ENCODE results near the gene CAMK2G. TPM values are rescaled to one million over a fixed set of nuclear protein-coding genes. Genes with fewer than 3 reads are reported as not detected.

Gene CAMK2G
- total RNA-seq, 1 experiment from 2014 or later: 147 TPM

DNA sequence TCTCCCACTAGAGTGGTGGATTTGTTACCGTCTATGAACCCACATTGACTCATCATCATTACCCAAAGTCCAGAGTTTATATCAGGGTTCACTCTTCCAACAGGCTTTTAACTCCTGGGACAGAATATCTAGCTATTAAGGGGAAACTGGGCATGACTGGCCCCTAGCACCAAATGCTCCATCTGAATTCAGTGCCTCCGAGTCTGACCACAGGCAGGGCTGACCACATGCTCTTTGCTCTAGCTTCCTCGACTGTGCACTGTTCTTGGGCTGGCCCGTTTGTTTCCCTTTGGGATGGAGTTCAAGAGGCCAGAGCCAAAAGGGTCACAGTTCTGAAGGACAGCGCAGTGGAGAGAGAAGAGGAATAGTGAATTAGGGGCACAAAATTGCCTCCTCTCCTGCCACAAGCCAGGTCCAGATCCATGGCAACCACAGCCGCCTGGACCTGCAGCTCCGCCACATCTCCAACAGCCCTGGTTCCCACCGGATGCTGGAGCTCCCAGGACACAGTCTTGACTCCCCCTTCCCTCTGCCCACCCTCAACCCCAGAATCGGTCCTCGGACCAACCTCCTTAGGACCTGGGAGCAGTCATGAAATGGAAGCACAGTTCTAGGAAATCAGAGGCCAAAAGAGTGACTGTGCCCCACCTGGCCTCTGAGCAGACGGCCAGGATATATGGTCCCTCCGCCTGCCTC, 16.2 kb downstream of the CAMK2G start:
- H3K36me3 ChIP-seq (ENCODE audit: low read depth): peaks cover 64% of the 10 kb centered on the region
- no peak overlapping the region for H2AFZ ChIP-seq
- peaks cover 56% of the 10 kb centered on the region; the same call in 1 of the 2 replicates for H3F3A ChIP-seq (ENCODE audit: insufficient read depth, low read depth)
- no peaks in the 10 kb centered on the region for H3K9me3 ChIP-seq (ENCODE audit: insufficient read depth, low read depth)
- BruUV-seq (replicated peaks): no TSS peak
- POLR2A ChIA-PET (ENCODE audit: unreplicated experiment): interaction anchor here (0.6 kb wide), 1 partner anchor 363 kb away, joined by 3 read pairs; no protein-coding TSS in a partner anchor
- DNase-seq: no peak
- no peak overlapping the region for H3K4me3 ChIP-seq
- no peak overlapping the region for H3K27ac ChIP-seq
- TF ChIP-seq, protein P1, sequence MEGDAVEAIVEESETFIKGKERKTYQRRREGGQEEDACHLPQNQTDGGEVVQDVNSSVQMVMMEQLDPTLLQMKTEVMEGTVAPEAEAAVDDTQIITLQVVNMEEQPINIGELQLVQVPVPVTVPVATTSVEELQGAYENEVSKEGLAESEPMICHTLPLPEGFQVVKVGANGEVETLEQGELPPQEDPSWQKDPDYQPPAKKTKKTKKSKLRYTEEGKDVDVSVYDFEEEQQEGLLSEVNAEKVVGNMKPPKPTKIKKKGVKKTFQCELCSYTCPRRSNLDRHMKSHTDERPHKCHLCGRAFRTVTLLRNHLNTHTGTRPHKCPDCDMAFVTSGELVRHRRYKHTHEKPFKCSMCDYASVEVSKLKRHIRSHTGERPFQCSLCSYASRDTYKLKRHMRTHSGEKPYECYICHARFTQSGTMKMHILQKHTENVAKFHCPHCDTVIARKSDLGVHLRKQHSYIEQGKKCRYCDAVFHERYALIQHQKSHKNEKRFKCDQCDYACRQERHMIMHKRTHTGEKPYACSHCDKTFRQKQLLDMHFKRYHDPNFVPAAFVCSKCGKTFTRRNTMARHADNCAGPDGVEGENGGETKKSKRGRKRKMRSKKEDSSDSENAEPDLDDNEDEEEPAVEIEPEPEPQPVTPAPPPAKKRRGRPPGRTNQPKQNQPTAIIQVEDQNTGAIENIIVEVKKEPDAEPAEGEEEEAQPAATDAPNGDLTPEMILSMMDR (conservative IDR thresholded peaks at IDR 0.05): no peak
- no peak for TF ChIP-seq EZH2 (IDR thresholded peaks at IDR 0.05; ENCODE audit: low read depth)
- H3K4me1 ChIP-seq (replicated peaks; ENCODE audit: insufficient read depth): no peaks in the 10 kb centered on the region
- no peaks in the 10 kb centered on the region for H3K9me2 ChIP-seq (ENCODE audit: insufficient read depth)
- intact Hi-C loops (cut with micrococcal nuclease; ENCODE audit: unreplicated experiment): no loop called here
- H3K79me2 ChIP-seq (ENCODE audit: low read depth): peaks cover 100% of the 10 kb centered on the region
- H3K4me2 ChIP-seq: no peak overlapping the region
- H4K20me1 ChIP-seq (ENCODE audit: insufficient read depth): peaks cover 100% of the 10 kb centered on the region
- CTCF ChIA-PET: no interaction called here
- H3K27me3 ChIP-seq (ENCODE audit: insufficient read depth, low read depth): no peaks in the 10 kb centered on the region

- H3K4me3 ChIP-seq: no peak overlapping the region
- TF ChIP-seq EZH2 (IDR thresholded peaks at IDR 0.05; ENCODE audit: low read depth): no peak
- TF ChIP-seq, protein P1 (conservative IDR thresholded peaks at IDR 0.05): no peak
- H3K4me2 ChIP-seq: no peak overlapping the region
- H3K36me3 ChIP-seq (ENCODE audit: low read depth): peaks cover 61% of the 10 kb centered on the region
- CTCF ChIA-PET: no interaction called here
- H2AFZ ChIP-seq: no peak overlapping the region
- H3K79me2 ChIP-seq (ENCODE audit: low read depth): peaks cover 100% of the 10 kb centered on the region
- peaks cover 100% of the 10 kb centered on the region for H4K20me1 ChIP-seq (ENCODE audit: insufficient read depth)
- no peak overlapping the region; the same call in 1 of the 2 replicates for H3K27ac ChIP-seq
- intact Hi-C loops (cut with micrococcal nuclease; ENCODE audit: unreplicated experiment): no loop called here
- H3K9me3 ChIP-seq (ENCODE audit: insufficient read depth, low read depth): no peaks in the 10 kb centered on the region
- H3K9me2 ChIP-seq (ENCODE audit: insufficient read depth): no peaks in the 10 kb centered on the region
- DNase-seq: no peak
- POLR2A ChIA-PET (ENCODE audit: unreplicated experiment): no interaction called here
- no peaks in the 10 kb centered on the region for H3K27me3 ChIP-seq (ENCODE audit: insufficient read depth, low read depth)
- BruUV-seq (replicated peaks): no TSS peak
- H3K4me1 ChIP-seq (replicated peaks; ENCODE audit: insufficient read depth): no peaks in the 10 kb centered on the region
- H3F3A ChIP-seq (ENCODE audit: insufficient read depth, low read depth): peaks cover 63% of the 10 kb centered on the region; the same call in 1 of the 2 replicates
Observed at GRCh38 chr10:73857446-73857845, 16.9 kb downstream of the CAMK2G start.

DNA sequence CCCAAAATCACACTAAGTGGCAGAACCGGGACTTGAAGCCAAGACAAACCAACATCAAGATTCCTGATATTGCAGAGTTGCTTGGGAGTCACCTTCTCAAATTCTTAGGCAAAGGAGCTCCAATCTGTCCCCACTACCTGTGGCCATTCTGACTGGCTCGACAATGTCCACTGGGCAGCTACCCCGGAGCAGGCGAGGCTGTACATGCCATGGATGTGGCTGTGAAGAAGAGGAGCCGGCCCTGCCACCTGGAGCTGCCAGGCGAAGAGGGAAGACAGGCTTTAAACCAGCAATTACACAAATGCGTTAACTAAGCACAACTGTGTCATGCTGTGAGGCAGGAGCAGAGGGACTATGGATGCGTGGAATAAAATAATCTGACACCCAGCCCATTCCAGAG, 18.1 kb downstream of the CAMK2G start:
- H3F3A ChIP-seq (ENCODE audit: insufficient read depth, low read depth): peaks cover 72% of the 10 kb centered on the region; the same call in 1 of the 2 replicates
- H2AFZ ChIP-seq: no peak overlapping the region
- H3K9me3 ChIP-seq (ENCODE audit: insufficient read depth, low read depth): no peaks in the 10 kb centered on the region
- TF ChIP-seq EZH2 (IDR thresholded peaks at IDR 0.05; ENCODE audit: low read depth): no peak
- TF ChIP-seq, protein P1 (conservative IDR thresholded peaks at IDR 0.05): no peak
- no peak for DNase-seq
- peaks cover 96% of the 10 kb centered on the region for H4K20me1 ChIP-seq (ENCODE audit: insufficient read depth)
- BruUV-seq (replicated peaks): no TSS peak
- no peaks in the 10 kb centered on the region for H3K4me1 ChIP-seq (replicated peaks; ENCODE audit: insufficient read depth)
- no peaks in the 10 kb centered on the region for H3K9me2 ChIP-seq (ENCODE audit: insufficient read depth)
- no peak overlapping the region for H3K4me2 ChIP-seq
- H3K4me3 ChIP-seq: no peak overlapping the region
- H3K79me2 ChIP-seq (ENCODE audit: low read depth): peaks cover 93% of the 10 kb centered on the region
- ChIA-PET POLR2A (ENCODE audit: unreplicated experiment) (interaction anchor here (0.5 kb wide), 1 partner anchor 139 kb away, joined by 4 read pairs; no protein-coding TSS in a partner anchor), CTCF (interaction anchor here (1.0 kb wide), 1 partner anchor 24 kb away, joined by 4 read pairs; no protein-coding TSS in a partner anchor)
- H3K27me3 ChIP-seq (ENCODE audit: insufficient read depth, low read depth): no peaks in the 10 kb centered on the region
- intact Hi-C loops (cut with micrococcal nuclease; ENCODE audit: unreplicated experiment): no loop called here
- peaks cover 60% of the 10 kb centered on the region for H3K36me3 ChIP-seq (ENCODE audit: low read depth)
- H3K27ac ChIP-seq: no peak overlapping the region
